ENCODE results near the gene HOXA13. TPM values are rescaled to one million over a fixed set of nuclear protein-coding genes. Genes with fewer than 3 reads are reported as not detected.

The HOXA13 gene
- total RNA-seq, 1 donor from 2014 or later, result 14.5 TPM

GRCh38 chr7:27172823-27173510, 26.9 kb downstream of the HOXA13 start:
- Histone ChIP-seq H3K4me3 (peak overlapping the region; percentile 56 to 64), H3K9me3 (no peaks in the 10 kb centered on the region), H3K36me3 (no peaks in the 10 kb centered on the region), H3K27me3 (no peaks in the 10 kb centered on the region), H3K27ac (peak overlapping the region; percentile 99), H3K4me1 (peaks cover 54% of the 10 kb centered on the region)
- DNase-seq (ENCODE audit: extremely low spot score in 2 of 2), result no peak
- intact Hi-C loops (cut with DNase I), result no loop called here
- TF ChIP-seq, protein P1, sequence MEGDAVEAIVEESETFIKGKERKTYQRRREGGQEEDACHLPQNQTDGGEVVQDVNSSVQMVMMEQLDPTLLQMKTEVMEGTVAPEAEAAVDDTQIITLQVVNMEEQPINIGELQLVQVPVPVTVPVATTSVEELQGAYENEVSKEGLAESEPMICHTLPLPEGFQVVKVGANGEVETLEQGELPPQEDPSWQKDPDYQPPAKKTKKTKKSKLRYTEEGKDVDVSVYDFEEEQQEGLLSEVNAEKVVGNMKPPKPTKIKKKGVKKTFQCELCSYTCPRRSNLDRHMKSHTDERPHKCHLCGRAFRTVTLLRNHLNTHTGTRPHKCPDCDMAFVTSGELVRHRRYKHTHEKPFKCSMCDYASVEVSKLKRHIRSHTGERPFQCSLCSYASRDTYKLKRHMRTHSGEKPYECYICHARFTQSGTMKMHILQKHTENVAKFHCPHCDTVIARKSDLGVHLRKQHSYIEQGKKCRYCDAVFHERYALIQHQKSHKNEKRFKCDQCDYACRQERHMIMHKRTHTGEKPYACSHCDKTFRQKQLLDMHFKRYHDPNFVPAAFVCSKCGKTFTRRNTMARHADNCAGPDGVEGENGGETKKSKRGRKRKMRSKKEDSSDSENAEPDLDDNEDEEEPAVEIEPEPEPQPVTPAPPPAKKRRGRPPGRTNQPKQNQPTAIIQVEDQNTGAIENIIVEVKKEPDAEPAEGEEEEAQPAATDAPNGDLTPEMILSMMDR (IDR thresholded peaks at IDR 0.05), result no peak
- TF ChIP-seq POLR2A (IDR thresholded peaks at IDR 0.05) (peak in 1 of 2 donors; percentile 61), POLR2AphosphoS5 (IDR thresholded peaks at IDR 0.05; ENCODE audit: insufficient read depth in 1 of 2, low read depth in 1 of 2) (peak; percentile 66 to 96)

DNA sequence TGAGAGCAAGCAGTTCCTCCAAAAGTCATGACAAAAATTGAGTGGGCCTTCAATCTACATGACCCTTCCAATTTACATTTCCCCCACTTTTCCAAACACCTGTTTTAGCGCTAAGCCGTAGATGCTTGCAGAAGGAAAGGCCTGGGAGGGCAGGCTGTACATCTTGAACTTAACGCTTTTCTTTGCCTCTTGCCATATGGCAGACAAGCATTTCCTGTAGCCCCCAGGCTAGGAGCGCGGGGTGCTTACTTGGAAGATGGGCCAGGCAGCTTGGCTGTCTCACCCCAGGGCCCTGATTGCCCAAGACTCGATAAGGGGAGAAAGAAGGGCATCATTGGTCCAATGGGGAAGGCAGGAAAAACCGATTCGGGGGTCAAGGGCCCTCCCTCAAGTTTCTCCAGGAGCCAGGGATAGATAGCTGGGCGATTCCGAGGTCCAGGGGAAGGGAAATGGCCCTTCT, 27.5 kb downstream of the HOXA13 start:
- intact Hi-C loops (cut with DNase I), result no loop called here
- no peak for DNase-seq (ENCODE audit: extremely low spot score in 2 of 2)
- Histone ChIP-seq H3K4me1 (peaks cover 57% of the 10 kb centered on the region), H3K9me3 (no peaks in the 10 kb centered on the region), H3K4me3 (peak overlapping the region; percentile 56 to 64), H3K27ac (peak overlapping the region; percentile 99), H3K36me3 (no peaks in the 10 kb centered on the region), H3K27me3 (no peaks in the 10 kb centered on the region)
- TF ChIP-seq, protein P1 (IDR thresholded peaks at IDR 0.05), result no peak
- TF ChIP-seq POLR2AphosphoS5 (IDR thresholded peaks at IDR 0.05; ENCODE audit: insufficient read depth in 1 of 2, low read depth in 1 of 2), result no peak
- no peak for TF ChIP-seq POLR2A (IDR thresholded peaks at IDR 0.05)

- intact Hi-C loops (cut with DNase I), result no loop called here
- TF ChIP-seq POLR2A (IDR thresholded peaks at IDR 0.05), result no peak
- TF ChIP-seq, protein P1 (IDR thresholded peaks at IDR 0.05), result peak in 1 of 3 experiments; percentile 6
- peak in 1 of 2 donors; percentile 14 for TF ChIP-seq POLR2AphosphoS5 (IDR thresholded peaks at IDR 0.05; ENCODE audit: insufficient read depth in 1 of 2, low read depth in 1 of 2)
Measured at GRCh38 chr7:27171637-27172314, 28.1 kb downstream of the HOXA13 start.

DNA sequence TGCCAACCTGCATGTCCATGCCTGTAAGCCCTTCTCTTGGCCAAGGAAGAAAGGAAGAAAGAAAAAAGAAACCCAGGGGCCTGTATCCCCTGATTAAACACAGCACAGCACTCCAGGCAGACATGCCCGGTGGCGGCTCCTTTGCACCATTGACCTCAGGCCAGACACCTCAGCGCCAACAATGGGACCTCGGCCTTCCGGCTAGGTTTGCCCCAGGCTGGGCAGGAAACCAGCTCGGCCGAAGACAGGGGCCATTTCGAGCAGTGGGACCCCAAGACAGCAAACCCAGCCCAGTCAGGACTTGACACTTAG, 28.6 kb downstream of the HOXA13 start:
- Histone ChIP-seq H3K36me3 (no peaks in the 10 kb centered on the region), H3K4me3 (peak overlapping the region; percentile 56 to 64), H3K27ac (peak overlapping the region; percentile 99), H3K27me3 (no peaks in the 10 kb centered on the region), H3K9me3 (no peaks in the 10 kb centered on the region), H3K4me1 (peaks cover 55% of the 10 kb centered on the region)
- DNase-seq (ENCODE audit: extremely low spot score in 2 of 2), result no peak
- TF ChIP-seq POLR2AphosphoS5 (IDR thresholded peaks at IDR 0.05; ENCODE audit: insufficient read depth in 1 of 2, low read depth in 1 of 2) (peak in 1 of 2 donors; percentile 30), POLR2A (IDR thresholded peaks at IDR 0.05) (no peak)
- intact Hi-C loops (cut with DNase I), result no loop called here

More at GRCh38 chr7:27171637-27172314, 28.1 kb downstream of the HOXA13 start:
- H3K27me3 ChIP-seq, result no peaks in the 10 kb centered on the region
- no peaks in the 10 kb centered on the region for H3K36me3 ChIP-seq
- no peaks in the 10 kb centered on the region for H3K9me3 ChIP-seq
- peaks cover 55% of the 10 kb centered on the region for H3K4me1 ChIP-seq
- H3K4me3 ChIP-seq, result peak overlapping the region; percentile 56 to 64
- H3K27ac ChIP-seq, result peak overlapping the region; percentile 99
- no peak for DNase-seq (ENCODE audit: extremely low spot score in 2 of 2)

- H3K36me3 ChIP-seq, result no peaks in the 10 kb centered on the region
- intact Hi-C loops (cut with DNase I), result no loop called here
- H3K4me1 ChIP-seq, result peaks cover 55% of the 10 kb centered on the region
- H3K27me3 ChIP-seq, result no peaks in the 10 kb centered on the region
- DNase-seq (ENCODE audit: extremely low spot score in 2 of 2), result no peak
- TF ChIP-seq, protein P1 (IDR thresholded peaks at IDR 0.05), result no peak
- TF ChIP-seq POLR2AphosphoS5 (IDR thresholded peaks at IDR 0.05; ENCODE audit: insufficient read depth in 1 of 2, low read depth in 1 of 2), result no peak
- no peak for TF ChIP-seq POLR2A (IDR thresholded peaks at IDR 0.05)
- peak overlapping the region; percentile 56 to 64 for H3K4me3 ChIP-seq
- peak overlapping the region; percentile 99 for H3K27ac ChIP-seq
- H3K9me3 ChIP-seq, result no peaks in the 10 kb centered on the region
Measured at GRCh38 chr7:27170426-27171324, 29.2 kb downstream of the HOXA13 start.

All from vagina (tissue), 2 donors.